ENCODE data around the gene ENPP3. TPM values are rescaled to one million over a fixed set of nuclear protein-coding genes. Genes with fewer than 3 reads are reported as not detected.

The ENPP3 gene
- total and polyA plus RNA-seq, 2 of the 13 experiments (the other 11 are each of a cell fraction or from before 2014, with no cell fraction given), result 40.0 to 75.4 TPM

GRCh38 chr6:131688286-131688685 is 51.2 kb downstream of the ENPP3 start:
- no peaks in the 10 kb centered on the region for H4K20me1 ChIP-seq (ENCODE audit: insufficient read depth, low read length)
- POLR2A ChIA-PET, result no interaction called here
- in situ Hi-C loops (cut with HindIII; ENCODE audit: extremely low pct_ligation_motif_present, low pct_unique_long_range_greater_than_20kb) (loop anchor here (25.0 kb wide), 1 partner anchor 524 kb away; no protein-coding TSS in a partner anchor), intact Hi-C loops (cut with micrococcal nuclease; ENCODE audit: unreplicated experiment) (no loop called here)
- no peak overlapping the region for H3K4me3 ChIP-seq (replicated peaks in 1 of 3; ENCODE audit: insufficient read depth in 1 of 3, low read depth in 2 of 3, low read length in 3 of 3)
- no peak overlapping the region for H2AFZ ChIP-seq (ENCODE audit: low read length)
- no peak for TF ChIP-seq ZNF704 (CRISPR knock-in tag; IDR thresholded peaks at IDR 0.05; ENCODE audit: borderline replicate concordance)
- TF ChIP-seq ZNF260 (CRISPR knock-in tag; IDR thresholded peaks at IDR 0.05; ENCODE audit: borderline replicate concordance, low read depth), result no peak
- no peak for TF ChIP-seq POLR2AphosphoS2 (IDR thresholded peaks at IDR 0.05; ENCODE audit: low read depth, low read length)
- TF ChIP-seq ZNF10 (CRISPR knock-in tag; IDR thresholded peaks at IDR 0.05; ENCODE audit: borderline replicate concordance, low read depth), result no peak
- no peak for TF ChIP-seq ARID3A (IDR thresholded peaks at IDR 0.05; ENCODE audit: low read depth, low read length)
- no peak for TF ChIP-seq SMAD3 (CRISPR knock-in tag; IDR thresholded peaks at IDR 0.05)
- no peak for TF ChIP-seq PRDM15 (CRISPR knock-in tag; IDR thresholded peaks at IDR 0.05)
- TF ChIP-seq FOXJ3 (CRISPR knock-in tag; IDR thresholded peaks at IDR 0.05; ENCODE audit: borderline replicate concordance), result no peak
- TF ChIP-seq GFI1 (CRISPR knock-in tag; IDR thresholded peaks at IDR 0.05; ENCODE audit: borderline replicate concordance), result no peak
- no peak for TF ChIP-seq MAF1 (CRISPR knock-in tag; IDR thresholded peaks at IDR 0.05; ENCODE audit: borderline replicate concordance)
- no peak for TF ChIP-seq YEATS4 (CRISPR knock-in tag; IDR thresholded peaks at IDR 0.05; ENCODE audit: borderline replicate concordance)
- ATAC-seq (no peak), DNase-seq (ENCODE audit: low spot score) (no peak), FAIRE-seq (no peak)
- no peaks in the 10 kb centered on the region for H3K27me3 ChIP-seq (ENCODE audit: control insufficient read depth in 1 of 2, insufficient read depth in 2 of 2, low read length in 2 of 2)
- CTCF ChIA-PET (ENCODE audit: low intra/inter-chr PET ratio, low total read pairs), result no interaction called here
- no peaks in the 10 kb centered on the region for H3K79me2 ChIP-seq (ENCODE audit: insufficient read depth, low read length)
- H3K27ac ChIP-seq (ENCODE audit: extremely low read length, insufficient read depth, low read length), result no peak overlapping the region
- H3K4me2 ChIP-seq (ENCODE audit: low read depth, low read length), result no peak overlapping the region
- 100% methylated on average over 1 of the region's 1 CpG for WGBS (ENCODE audit: low lambda C conversion rate)
- no peaks in the 10 kb centered on the region for H3K9me3 ChIP-seq (ENCODE audit: low read length)
- no TSS peak for BruUV-seq (replicated peaks)
- no peaks in the 10 kb centered on the region for H3K4me1 ChIP-seq (ENCODE audit: insufficient read depth, low read length)
- H3K9ac ChIP-seq (ENCODE audit: insufficient read depth, low read depth, low read length), result no peak overlapping the region
- peaks cover 15 to 59% of the 10 kb centered on the region in 2 experiments for H3K36me3 ChIP-seq (replicated peaks in 1 of 2; ENCODE audit: control insufficient read depth in 1 of 2, insufficient read depth in 2 of 2, low read length in 2 of 2)
